GM19467 (cell line): ENCODE results near the gene ZNF669.

Experiments used
- ATAC-seq: cut with Tn5 transposase; IDR thresholded peaks from one replicate; pipeline ENCODE4 v1.9.1; 2021; ENCODE audit warnings: mild to moderate bottlenecking, moderate library complexity; ENCODE audit not compliant: unreplicated experiment

ZNF669 gene

DNA sequence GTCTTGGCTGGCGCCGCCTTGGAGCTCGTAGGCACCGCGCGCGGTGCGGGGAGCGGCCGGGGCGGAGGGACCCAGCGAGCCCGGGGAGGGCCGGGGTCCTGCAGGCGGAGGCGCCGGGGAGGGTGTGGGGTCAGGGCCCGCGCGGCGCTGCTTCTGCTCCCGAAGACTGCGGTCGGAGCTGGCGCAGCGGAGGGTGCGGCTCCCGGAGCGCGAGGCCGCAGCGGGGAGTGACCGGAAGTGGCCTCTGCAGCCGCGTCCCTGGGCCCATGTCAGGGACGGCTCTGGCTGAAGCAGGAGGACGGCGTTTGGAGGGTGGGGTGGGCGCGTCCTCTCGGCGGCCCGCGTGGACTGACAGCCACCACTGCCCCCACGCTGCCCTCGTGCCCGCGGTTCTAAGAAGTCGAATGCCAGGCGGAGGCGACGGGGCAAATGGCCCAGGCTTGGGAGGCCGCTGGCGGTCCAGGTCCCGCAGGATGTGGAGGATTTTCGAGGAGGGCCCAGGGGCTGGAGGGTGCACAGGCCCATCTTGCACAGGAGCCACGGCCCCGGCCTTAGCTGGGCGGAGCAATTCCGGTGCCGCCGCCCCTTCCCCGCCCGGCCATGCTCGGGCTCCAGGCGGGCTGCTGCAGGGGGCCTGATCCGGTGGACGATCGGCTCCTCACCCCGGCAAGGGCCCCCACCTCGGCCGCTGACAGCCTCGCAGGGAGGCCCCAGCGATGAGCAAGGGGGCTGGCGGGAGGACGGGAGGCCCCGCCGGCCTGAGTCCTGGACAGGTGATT, 7.7 kb upstream of the ZNF669 start:
- ATAC-seq = no peak

- ATAC-seq = no peak
Observed at GRCh38 chr1:247111259-247111699, 7.1 kb upstream of the ZNF669 start.

- no peak for ATAC-seq
Observed at GRCh38 chr1:247110627-247111258, 6.6 kb upstream of the ZNF669 start.

GRCh38 chr1:247107694-247108093, 3.5 kb upstream of the ZNF669 start:
- ATAC-seq = no peak

GRCh38 chr1:247105966-247106365, 1.8 kb upstream of the ZNF669 start:
- ATAC-seq = no peak

DNA sequence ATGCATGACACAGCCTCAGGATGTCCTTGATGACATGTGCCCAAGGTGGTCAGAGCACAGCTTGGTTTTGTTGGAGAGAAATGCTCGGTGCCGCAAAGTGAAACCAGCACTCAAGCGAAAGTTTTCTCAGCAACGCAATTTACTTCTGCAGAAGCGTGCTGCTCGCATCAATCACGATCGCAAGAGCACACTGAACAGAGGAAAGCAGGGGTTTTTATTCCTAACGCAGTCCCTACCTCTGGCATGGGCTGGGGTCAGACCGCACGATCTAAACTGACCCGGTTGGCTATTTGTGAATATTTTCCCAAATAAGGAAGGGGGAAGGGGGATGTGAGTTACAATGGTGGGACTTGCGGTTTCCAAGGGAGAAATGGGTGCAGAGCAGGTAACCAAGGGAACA, 809 bp upstream of the ZNF669 start:
- no peak for ATAC-seq

GRCh38 chr1:247102381-247102780, 1.8 kb downstream of the ZNF669 start:
- ATAC-seq = no peak

GRCh38 chr1:247100676-247101279, 3.4 kb downstream of the ZNF669 start:
- ATAC-seq = no peak

- no peak for ATAC-seq
Observed at GRCh38 chr1:247096958-247097357, 7.2 kb downstream of the ZNF669 start.

DNA sequence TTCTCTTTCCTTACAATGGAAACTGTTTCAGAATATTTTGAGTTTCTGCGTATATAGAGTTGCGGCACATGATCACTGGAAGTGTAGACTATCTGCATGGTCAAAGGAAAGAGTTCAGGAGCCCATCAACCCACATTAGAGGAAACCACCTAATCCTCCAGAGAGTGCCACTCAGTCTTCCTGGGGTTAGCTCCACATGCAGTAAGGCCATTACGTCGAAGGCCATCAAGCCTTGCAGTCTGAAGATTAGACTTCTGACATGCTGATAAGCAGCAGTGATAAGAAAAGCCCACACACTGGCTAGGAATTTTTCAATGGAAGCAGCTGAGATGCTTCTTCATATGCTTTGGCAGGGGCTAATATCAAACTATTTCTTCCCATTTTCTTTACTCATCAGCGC, 7.6 kb downstream of the ZNF669 start:
- ATAC-seq = no peak

DNA sequence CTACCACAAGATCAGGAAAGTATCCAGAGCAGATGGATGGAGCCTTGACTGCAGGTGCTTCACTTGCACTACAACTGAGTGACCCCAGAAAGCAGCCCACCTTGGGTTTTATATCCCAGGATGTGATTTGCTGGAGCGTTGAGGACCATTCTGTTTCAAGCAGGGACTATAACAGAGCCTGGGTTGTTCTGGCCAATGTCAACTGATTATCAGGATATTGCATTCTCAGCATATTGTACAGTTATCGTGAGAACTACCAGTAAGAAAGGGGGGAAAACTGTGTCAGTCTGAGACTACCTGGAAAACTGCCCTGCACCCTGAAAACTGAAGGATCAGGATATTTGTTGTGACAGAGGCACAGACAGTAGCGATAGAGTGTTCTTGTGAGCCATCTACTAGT, 8.0 kb downstream of the ZNF669 start:
- no peak for ATAC-seq

- ATAC-seq = no peak
Observed at GRCh38 chr1:247090455-247090854, 13.7 kb downstream of the ZNF669 start.

DNA sequence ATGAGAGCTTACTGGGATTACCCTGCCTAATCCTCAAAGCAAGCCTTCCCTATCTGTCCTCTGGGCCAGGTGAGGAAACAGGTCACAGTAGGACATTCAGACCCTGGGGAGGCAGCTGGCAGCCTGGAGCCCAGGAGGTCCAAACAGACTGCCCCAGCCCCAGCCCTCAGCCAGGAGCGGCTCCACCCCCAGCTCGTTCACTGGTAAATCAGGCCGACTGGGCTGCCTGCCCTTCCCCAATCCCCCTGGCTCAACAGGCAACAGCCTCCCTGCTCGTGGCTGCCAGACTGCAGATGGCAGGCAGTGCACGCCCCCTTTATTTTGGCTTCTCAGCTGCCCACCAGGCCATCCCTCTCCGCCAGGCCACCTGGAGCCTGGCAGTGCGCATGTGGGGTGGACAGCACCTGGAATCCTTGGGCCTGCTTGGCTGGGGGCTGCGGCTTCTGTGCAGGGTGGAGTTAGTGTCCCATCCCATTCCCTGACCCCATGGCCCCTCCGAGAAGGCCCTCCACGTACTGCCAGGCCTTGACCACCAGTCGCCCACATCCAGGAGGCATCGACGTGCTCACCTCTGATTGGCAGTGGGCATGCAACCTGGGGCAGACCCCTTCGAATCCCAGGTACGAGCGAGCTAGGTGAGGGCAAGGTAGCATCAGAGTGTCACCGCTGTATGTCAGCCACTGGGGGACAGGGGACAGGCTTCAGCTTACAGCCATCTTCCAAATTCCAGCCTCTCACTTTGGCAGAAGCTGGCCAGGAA, 14.4 kb downstream of the ZNF669 start:
- no peak for ATAC-seq

GRCh38 chr1:247088967-247089366, 15.2 kb downstream of the ZNF669 start:
- ATAC-seq = no peak

- ATAC-seq = no peak
Observed at GRCh38 chr1:247087256-247087655, 16.9 kb downstream of the ZNF669 start.

GRCh38 chr1:247085310-247085709, 18.8 kb downstream of the ZNF669 start:
- ATAC-seq = no peak

GRCh38 chr1:247084771-247085170, 19.4 kb downstream of the ZNF669 start:
- no peak for ATAC-seq

DNA sequence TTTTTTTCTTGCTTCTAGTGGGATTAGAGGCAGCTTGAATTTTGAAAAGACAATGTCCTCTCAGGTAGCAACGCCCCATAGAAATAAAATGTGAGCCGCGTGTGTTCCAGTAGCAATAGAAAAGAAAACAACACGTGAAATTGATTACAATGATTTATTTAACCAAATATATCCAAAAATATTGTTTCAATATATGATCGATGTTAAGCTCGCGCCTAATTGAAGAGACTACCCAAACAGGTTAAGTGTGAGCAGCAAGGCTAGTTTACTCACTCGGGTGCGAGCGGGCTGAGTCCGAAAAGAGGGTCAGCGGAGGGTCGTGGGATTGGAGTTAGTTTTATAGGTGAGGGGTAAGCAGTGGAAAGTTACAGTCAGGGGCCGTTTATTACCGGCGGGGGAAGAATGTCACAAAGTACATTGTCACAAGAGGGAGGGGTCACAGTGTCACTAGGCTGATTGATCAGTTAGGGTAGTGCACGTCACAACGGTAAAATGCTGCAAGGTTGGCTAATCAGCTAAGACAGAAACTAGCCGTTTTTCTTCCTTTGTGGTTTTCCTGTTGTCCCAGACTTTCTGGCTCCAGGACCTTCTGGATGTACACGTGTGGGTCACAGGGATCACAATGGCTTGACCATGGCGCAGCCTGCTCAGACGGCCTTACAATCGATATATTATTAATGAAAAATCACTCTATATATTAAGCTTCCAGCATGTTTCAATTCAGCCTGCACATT, 24.8 kb downstream of the ZNF669 start:
- no peak for ATAC-seq

- peak; percentile 99 for ATAC-seq
Observed at GRCh38 chr1:247078258-247079140, 25.7 kb downstream of the ZNF669 start, which contains the start of gene ZNF670. TSS of gene ZNF670 (minus strand) at chr1:247078811. CDS start at chr1:247078596, 215 bp downstream.

DNA sequence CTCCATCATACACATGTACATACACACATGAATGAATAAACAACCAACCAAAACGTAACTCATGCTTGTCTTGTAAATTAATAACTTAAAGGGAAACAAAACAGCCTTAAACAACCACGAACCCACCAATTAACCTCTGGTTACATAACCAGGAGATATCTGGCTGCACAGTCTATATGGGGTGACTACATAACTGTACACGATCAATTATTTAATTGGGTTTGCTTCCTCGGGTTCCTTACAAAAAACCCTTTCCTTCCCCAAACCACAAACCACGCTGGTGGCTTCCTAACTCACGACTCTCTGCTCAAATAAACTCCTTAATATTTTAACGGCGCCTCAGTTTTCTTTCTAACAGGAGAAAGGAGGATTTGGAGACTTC, 26.3 kb downstream of the ZNF669 start:
- no peak for ATAC-seq
